Central memory CD8-positive, alpha-beta T cell (primary cell): ENCODE results near the gene PDE6B.

Experiments used
- ATAC-seq: fragments of 150-1000 bp; cut with Tn5 transposase; replicated peaks from 2 replicates; pipeline ENCODE4 v1.10.0; 2022; ENCODE audit warnings: mild to moderate bottlenecking, moderate FRiP score, moderate number of reproducible peaks; ENCODE audit not compliant: poor library complexity, severe bottlenecking; ENCODE audit errors: extremely low read depth
- DNase-seq, 2 donors: peaks; one replicate each; pipeline ENCODE4 v3.0.0; 2021; ENCODE audit warnings: low spot score in 2 of 2
- H3K27ac Mint-ChIP-seq: one replicate; pipeline ENCODE4 v1.8.0; 2022; ENCODE audit warnings: low read depth, mild to moderate bottlenecking, moderate library complexity, mixed read lengths
- H3K27me3 Mint-ChIP-seq: one replicate; pipeline ENCODE4 v1.8.0; 2022; ENCODE audit warnings: mixed read lengths
- H3K36me3 Mint-ChIP-seq: one replicate; pipeline ENCODE4 v1.8.0; 2022; ENCODE audit warnings: mild to moderate bottlenecking, moderate library complexity, mixed read lengths; ENCODE audit not compliant: insufficient read depth
- H3K4me1 Mint-ChIP-seq: one replicate; pipeline ENCODE4 v1.8.0; 2022; ENCODE audit warnings: mixed read lengths
- H3K4me3 Mint-ChIP-seq: one replicate; pipeline ENCODE4 v1.8.0; 2022; ENCODE audit warnings: mild to moderate bottlenecking, moderate library complexity, mixed read lengths
- H3K9me3 Mint-ChIP-seq: one replicate; pipeline ENCODE4 v1.8.0; 2022; ENCODE audit warnings: mixed read lengths

PDE6B gene

GRCh38 chr4:605702-606425, 19.5 kb upstream of the PDE6B start:
- peaks cover 53% of the 10 kb centered on the region for H3K27me3 Mint-ChIP-seq
- no peak overlapping the region for H3K4me3 Mint-ChIP-seq

GRCh38 chr4:608236-608635, 17.1 kb upstream of the PDE6B start:
- no peak for ATAC-seq
- H3K4me3 Mint-ChIP-seq, result no peak overlapping the region
- no peaks in the 10 kb centered on the region for H3K36me3 Mint-ChIP-seq
- H3K27ac Mint-ChIP-seq, result no peak overlapping the region
- DNase-seq, result no peak
- peaks cover 36% of the 10 kb centered on the region for H3K27me3 Mint-ChIP-seq
- peaks cover 6% of the 10 kb centered on the region for H3K4me1 Mint-ChIP-seq
- peaks cover 10% of the 10 kb centered on the region for H3K9me3 Mint-ChIP-seq

More at GRCh38 chr4:605702-606425, 19.5 kb upstream of the PDE6B start:
- DNase-seq (no peak), ATAC-seq (no peak)
- Mint-ChIP-seq H3K27ac (no peak overlapping the region), H3K9me3 (peaks cover 10% of the 10 kb centered on the region), H3K4me1 (peaks cover 6% of the 10 kb centered on the region), H3K36me3 (no peaks in the 10 kb centered on the region)

DNA sequence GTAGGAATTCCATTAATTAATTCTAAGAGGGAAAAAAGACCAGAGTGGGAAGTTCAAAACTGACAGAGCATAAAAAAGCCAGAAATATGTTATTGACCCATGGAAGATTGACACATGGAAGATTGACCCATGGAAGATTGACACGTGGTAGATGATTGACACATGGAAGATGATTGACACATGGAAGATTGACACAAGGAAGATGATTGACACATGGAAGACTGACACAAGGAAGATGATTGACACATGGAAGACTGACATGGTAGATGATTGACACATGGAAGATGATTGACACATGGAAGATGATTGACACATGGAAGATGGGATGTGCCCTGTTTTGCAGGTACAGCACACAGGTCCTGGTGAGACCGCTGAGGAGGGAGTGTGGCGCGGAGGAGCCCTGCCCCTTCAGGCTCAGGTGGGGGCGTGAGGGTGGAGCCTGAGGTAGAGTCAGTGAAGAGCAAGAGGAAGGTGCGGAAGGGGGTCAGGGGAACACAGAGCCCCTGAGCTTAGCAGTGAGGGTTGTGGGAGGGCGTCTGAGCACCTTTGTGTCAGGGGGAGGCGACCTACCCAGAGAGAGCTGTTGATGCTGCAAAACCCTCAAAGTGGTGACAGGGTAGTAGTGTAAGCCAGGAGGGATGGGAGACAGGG, 15.8 kb upstream of the PDE6B start:
- Mint-ChIP-seq H3K27ac (no peak overlapping the region), H3K4me3 (no peak overlapping the region), H3K36me3 (no peaks in the 10 kb centered on the region), H3K4me1 (no peaks in the 10 kb centered on the region), H3K27me3 (peaks cover 25% of the 10 kb centered on the region), H3K9me3 (peaks cover 6% of the 10 kb centered on the region)
- ATAC-seq (no peak), DNase-seq (no peak)

GRCh38 chr4:610411-611261, 14.7 kb upstream of the PDE6B start:
- no peak for ATAC-seq
- Mint-ChIP-seq H3K27me3 (peaks cover 25% of the 10 kb centered on the region), H3K27ac (no peak overlapping the region), H3K4me3 (no peak overlapping the region), H3K9me3 (peaks cover 6% of the 10 kb centered on the region), H3K4me1 (no peaks in the 10 kb centered on the region), H3K36me3 (no peaks in the 10 kb centered on the region)
- DNase-seq, result no peak

- no peak for ATAC-seq
- H3K36me3 Mint-ChIP-seq, result no peaks in the 10 kb centered on the region
Measured at GRCh38 chr4:612052-612748, 13.2 kb upstream of the PDE6B start.

GRCh38 chr4:612749-613125, 12.6 kb upstream of the PDE6B start:
- Mint-ChIP-seq H3K9me3 (peaks cover 6% of the 10 kb centered on the region), H3K27me3 (peaks cover 27% of the 10 kb centered on the region), H3K36me3 (no peaks in the 10 kb centered on the region), H3K4me3 (no peak overlapping the region), H3K27ac (no peak overlapping the region), H3K4me1 (no peaks in the 10 kb centered on the region)
- ATAC-seq (no peak), DNase-seq (no peak)

More at GRCh38 chr4:612052-612748, 13.2 kb upstream of the PDE6B start:
- Mint-ChIP-seq H3K4me1 (no peaks in the 10 kb centered on the region), H3K9me3 (peaks cover 6% of the 10 kb centered on the region), H3K27me3 (peaks cover 25% of the 10 kb centered on the region), H3K27ac (no peak overlapping the region), H3K4me3 (no peak overlapping the region)
- DNase-seq, result no peak

DNA sequence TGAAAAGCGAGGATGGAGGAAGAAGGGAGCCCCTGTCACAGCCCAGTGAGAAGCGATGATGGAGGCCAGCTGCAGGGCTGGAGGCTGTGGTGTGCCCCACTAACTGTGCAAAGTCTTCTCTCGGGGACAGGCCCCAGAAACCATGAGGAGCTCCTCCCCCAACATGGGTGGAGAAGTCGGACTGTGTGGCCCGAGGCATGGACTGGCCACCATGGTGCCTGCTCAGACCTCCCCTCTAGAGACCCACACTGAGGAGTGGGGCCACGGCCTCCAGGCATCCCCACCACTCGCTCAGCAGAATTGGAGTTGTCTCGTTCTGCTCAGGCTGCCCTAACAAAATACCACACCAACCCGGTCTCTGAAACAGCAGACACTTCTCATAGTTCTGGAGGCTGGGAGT, 12.2 kb upstream of the PDE6B start:
- H3K27ac Mint-ChIP-seq, result no peak overlapping the region
- peaks cover 6% of the 10 kb centered on the region for H3K9me3 Mint-ChIP-seq
- ATAC-seq (no peak), DNase-seq (no peak)
- H3K36me3 Mint-ChIP-seq, result peaks cover under 1% of the 10 kb centered on the region
- H3K4me1 Mint-ChIP-seq, result no peaks in the 10 kb centered on the region
- H3K27me3 Mint-ChIP-seq, result peaks cover 31% of the 10 kb centered on the region
- H3K4me3 Mint-ChIP-seq, result no peak overlapping the region

- no peak overlapping the region for H3K27ac Mint-ChIP-seq
- DNase-seq (no peak), ATAC-seq (no peak)
- H3K27me3 Mint-ChIP-seq, result peaks cover 22% of the 10 kb centered on the region
- H3K4me3 Mint-ChIP-seq, result no peak overlapping the region
- H3K9me3 Mint-ChIP-seq, result no peaks in the 10 kb centered on the region
- H3K4me1 Mint-ChIP-seq, result no peaks in the 10 kb centered on the region
- H3K36me3 Mint-ChIP-seq, result peaks cover 1% of the 10 kb centered on the region
Measured at GRCh38 chr4:616091-616490, 9.3 kb upstream of the PDE6B start.

- DNase-seq, result no peak
- Mint-ChIP-seq H3K36me3 (peaks cover 1% of the 10 kb centered on the region), H3K9me3 (no peaks in the 10 kb centered on the region), H3K27me3 (peaks cover 22% of the 10 kb centered on the region), H3K4me1 (no peaks in the 10 kb centered on the region), H3K27ac (no peak overlapping the region), H3K4me3 (no peak overlapping the region)
- ATAC-seq, result no peak
Measured at GRCh38 chr4:616911-617643, 8.3 kb upstream of the PDE6B start.

DNA sequence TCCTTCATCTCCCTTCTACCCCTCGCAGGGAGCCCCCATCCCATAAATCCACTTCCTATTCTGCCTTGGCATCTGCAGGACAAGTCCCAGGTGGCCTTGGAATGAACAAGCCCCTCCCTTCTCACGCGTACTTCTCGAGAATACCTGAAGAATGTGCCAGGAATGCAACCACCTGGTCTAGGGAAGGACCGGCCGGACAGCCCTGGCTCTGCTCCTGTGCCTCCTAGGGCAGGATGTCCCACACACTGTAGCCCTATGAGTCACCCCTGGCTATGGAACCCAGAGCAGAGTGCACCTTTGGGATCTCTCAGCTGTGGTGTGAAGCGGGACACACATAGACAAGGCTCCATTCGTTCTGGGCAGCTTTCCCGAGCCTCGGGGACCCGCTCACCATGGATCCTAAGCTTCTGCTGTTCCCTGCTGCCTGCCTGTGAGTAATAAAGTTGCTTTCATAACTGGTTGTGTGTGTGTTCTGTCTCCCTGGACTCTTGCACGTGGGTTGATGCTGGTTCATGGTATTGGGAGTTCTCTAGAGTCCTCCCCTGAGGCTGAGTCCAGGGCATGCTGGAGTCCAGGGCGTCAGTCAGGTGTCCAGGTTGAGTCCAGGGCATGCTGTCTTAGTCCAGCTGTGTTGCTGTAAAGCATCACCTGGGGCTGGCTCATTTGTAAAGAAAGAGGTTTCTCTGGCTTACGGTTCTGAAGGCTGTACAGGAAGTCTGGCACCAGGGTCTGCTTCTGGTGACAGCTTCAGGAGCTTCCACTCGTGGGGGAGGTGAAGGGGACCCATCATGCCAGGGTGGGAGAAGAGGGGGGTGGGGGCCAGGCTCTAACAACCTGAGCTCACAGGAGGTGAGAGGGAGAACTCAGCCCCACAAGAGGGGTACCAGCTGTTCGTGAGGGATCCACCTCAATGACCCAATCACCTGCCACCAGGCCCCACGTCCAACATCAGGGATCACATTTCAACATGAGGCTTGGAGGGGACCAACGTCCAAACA, 7.4 kb upstream of the PDE6B start:
- Mint-ChIP-seq H3K36me3 (peaks cover 1% of the 10 kb centered on the region), H3K4me3 (no peak overlapping the region), H3K4me1 (no peaks in the 10 kb centered on the region), H3K27me3 (peaks cover 22% of the 10 kb centered on the region), H3K27ac (no peak overlapping the region), H3K9me3 (no peaks in the 10 kb centered on the region)
- DNase-seq (no peak), ATAC-seq (no peak)

DNA sequence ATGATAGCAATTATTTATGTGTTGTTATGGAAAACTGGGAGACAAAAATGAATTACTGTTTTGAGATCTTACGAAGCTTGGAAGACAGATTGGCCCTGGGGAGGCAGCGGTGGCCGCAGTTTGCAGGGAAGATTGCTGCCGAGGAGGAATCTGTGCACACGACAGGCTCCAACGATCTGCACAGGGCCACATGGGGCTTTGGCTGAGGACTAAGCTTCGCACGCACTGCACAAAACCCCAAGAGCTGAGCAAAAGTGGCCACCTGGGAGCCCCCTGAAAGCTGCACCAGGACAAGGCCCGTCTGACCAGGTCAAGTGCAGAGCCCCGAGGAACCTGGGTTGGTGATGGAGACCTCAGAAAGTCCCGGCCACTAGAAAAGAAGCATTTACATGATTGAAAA, 5.2 kb upstream of the PDE6B start:
- Mint-ChIP-seq H3K4me3 (no peak overlapping the region), H3K27me3 (peaks cover 22% of the 10 kb centered on the region), H3K27ac (no peak overlapping the region), H3K36me3 (peaks cover 1% of the 10 kb centered on the region), H3K4me1 (no peaks in the 10 kb centered on the region), H3K9me3 (no peaks in the 10 kb centered on the region)
- ATAC-seq (no peak), DNase-seq (no peak)
